A549 (cell line): ENCODE data around the gene CAMK1G.

Experiments used
- BHLHE40 ChIP-seq: IDR thresholded peaks from 2 replicates; pipeline ENCODE4 v1.6.1; 2012; ENCODE audit warnings: low read depth, low read length, inconsistent platforms
- KDM1A ChIP-seq: fragments of 200-600 bp; sonication (generic); IDR thresholded peaks from 2 replicates; pipeline ENCODE4 v1.6.1; 2016; ENCODE audit warnings: low read depth, mild to moderate bottlenecking
- POLR2A ChIP-seq: IDR thresholded peaks from 2 replicates; pipeline ENCODE4 v1.6.1; 2012; ENCODE audit warnings: mild to moderate bottlenecking, low read length
- POLR2AphosphoS2 ChIP-seq: conservative IDR thresholded peaks from 2 replicates; pipeline ENCODE4 v1.6.1; 2012; ENCODE audit warnings: low read length, improper control_type of control experiment, inconsistent platforms
- RAD21 ChIP-seq, 2 experiments: fragments of >200 bp in 1 of 2; sonication (Bioruptor Twin) in 1 of 2; formaldehyde crosslinking in 1 of 2; IDR thresholded peaks in 1 of 2; conservative IDR thresholded peaks in 1 of 2; 2 replicates in 1 of 2; 3 replicates in 1 of 2; pipeline ENCODE4 v1.6.1; 2012 to 2018; ENCODE audit warnings: inconsistent platforms in 1 of 2
- SMC3 ChIP-seq: fragments of >200 bp; sonication (Bioruptor Twin); formaldehyde crosslinking; IDR thresholded peaks from 3 replicates; pipeline ENCODE4 v1.6.1; 2018; ENCODE audit warnings: inconsistent platforms
- TF ChIP-seq, protein P1 (sequence below): fragments of >200 bp; sonication (Bioruptor Twin); formaldehyde crosslinking; IDR thresholded peaks from 3 replicates; pipeline ENCODE4 v1.5.1; 2016
- TF ChIP-seq, protein P2 (sequence below): fragments of 450-650 bp; IDR thresholded peaks from 2 replicates; pipeline ENCODE4 v1.6.1; 2014; ENCODE audit warnings: antibody characterized with exemption
- TF ChIP-seq, protein P3 (sequence below): fragments of 200-600 bp; sonication (generic); IDR thresholded peaks from 2 replicates; pipeline ENCODE4 v1.6.1; 2016; ENCODE audit warnings: antibody characterized with exemption, mild to moderate bottlenecking, moderate library complexity
- TF ChIP-seq, protein P4 (sequence below): fragments of >200 bp; sonication (Bioruptor Twin); formaldehyde crosslinking; IDR thresholded peaks from 3 replicates; pipeline ENCODE4 v1.6.1; 2016

DNA sequence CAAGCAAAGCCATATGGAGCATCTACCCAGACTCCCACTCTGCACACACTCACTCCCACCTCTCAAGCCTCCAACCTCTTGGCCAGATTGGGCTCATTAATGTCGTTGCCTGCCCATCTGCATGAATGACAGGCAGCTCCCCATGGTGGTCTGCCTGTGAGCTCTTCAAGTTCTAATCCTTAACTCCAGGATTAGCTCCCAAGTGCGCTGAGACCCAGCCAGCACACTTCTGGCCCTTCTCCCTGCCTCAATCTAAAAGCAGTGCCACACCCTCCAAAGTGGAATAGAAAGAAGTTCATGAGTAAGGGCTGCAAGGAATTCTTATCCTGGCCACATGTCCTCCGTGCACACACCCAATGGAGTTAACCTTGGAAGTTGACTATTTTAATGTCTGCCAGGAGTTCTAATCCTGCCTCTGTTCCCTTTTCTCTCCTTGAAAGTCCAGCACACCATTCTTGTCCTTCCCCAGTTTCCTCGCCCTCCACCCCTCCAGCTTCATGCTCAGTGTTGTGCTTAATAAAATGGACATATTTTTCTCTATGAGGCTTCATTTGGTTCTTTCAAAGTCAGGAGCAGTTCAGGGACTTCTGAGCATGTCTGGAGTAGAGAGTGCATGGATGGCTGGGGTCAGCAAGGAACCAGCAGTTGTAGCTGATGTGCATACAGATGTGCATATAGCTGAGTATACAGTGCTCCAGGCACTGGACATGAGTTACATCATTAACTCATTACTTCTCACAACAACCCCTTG, 30.1 kb downstream of the CAMK1G start:
- no peak for TF ChIP-seq POLR2A
- TF ChIP-seq, protein P1, sequence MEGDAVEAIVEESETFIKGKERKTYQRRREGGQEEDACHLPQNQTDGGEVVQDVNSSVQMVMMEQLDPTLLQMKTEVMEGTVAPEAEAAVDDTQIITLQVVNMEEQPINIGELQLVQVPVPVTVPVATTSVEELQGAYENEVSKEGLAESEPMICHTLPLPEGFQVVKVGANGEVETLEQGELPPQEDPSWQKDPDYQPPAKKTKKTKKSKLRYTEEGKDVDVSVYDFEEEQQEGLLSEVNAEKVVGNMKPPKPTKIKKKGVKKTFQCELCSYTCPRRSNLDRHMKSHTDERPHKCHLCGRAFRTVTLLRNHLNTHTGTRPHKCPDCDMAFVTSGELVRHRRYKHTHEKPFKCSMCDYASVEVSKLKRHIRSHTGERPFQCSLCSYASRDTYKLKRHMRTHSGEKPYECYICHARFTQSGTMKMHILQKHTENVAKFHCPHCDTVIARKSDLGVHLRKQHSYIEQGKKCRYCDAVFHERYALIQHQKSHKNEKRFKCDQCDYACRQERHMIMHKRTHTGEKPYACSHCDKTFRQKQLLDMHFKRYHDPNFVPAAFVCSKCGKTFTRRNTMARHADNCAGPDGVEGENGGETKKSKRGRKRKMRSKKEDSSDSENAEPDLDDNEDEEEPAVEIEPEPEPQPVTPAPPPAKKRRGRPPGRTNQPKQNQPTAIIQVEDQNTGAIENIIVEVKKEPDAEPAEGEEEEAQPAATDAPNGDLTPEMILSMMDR, result no peak
- TF ChIP-seq, protein P2, sequence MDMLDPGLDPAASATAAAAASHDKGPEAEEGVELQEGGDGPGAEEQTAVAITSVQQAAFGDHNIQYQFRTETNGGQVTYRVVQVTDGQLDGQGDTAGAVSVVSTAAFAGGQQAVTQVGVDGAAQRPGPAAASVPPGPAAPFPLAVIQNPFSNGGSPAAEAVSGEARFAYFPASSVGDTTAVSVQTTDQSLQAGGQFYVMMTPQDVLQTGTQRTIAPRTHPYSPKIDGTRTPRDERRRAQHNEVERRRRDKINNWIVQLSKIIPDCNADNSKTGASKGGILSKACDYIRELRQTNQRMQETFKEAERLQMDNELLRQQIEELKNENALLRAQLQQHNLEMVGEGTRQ, result no peak
- TF ChIP-seq, protein P3, sequence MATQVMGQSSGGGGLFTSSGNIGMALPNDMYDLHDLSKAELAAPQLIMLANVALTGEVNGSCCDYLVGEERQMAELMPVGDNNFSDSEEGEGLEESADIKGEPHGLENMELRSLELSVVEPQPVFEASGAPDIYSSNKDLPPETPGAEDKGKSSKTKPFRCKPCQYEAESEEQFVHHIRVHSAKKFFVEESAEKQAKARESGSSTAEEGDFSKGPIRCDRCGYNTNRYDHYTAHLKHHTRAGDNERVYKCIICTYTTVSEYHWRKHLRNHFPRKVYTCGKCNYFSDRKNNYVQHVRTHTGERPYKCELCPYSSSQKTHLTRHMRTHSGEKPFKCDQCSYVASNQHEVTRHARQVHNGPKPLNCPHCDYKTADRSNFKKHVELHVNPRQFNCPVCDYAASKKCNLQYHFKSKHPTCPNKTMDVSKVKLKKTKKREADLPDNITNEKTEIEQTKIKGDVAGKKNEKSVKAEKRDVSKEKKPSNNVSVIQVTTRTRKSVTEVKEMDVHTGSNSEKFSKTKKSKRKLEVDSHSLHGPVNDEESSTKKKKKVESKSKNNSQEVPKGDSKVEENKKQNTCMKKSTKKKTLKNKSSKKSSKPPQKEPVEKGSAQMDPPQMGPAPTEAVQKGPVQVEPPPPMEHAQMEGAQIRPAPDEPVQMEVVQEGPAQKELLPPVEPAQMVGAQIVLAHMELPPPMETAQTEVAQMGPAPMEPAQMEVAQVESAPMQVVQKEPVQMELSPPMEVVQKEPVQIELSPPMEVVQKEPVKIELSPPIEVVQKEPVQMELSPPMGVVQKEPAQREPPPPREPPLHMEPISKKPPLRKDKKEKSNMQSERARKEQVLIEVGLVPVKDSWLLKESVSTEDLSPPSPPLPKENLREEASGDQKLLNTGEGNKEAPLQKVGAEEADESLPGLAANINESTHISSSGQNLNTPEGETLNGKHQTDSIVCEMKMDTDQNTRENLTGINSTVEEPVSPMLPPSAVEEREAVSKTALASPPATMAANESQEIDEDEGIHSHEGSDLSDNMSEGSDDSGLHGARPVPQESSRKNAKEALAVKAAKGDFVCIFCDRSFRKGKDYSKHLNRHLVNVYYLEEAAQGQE, result no peak
- TF ChIP-seq, protein P4, sequence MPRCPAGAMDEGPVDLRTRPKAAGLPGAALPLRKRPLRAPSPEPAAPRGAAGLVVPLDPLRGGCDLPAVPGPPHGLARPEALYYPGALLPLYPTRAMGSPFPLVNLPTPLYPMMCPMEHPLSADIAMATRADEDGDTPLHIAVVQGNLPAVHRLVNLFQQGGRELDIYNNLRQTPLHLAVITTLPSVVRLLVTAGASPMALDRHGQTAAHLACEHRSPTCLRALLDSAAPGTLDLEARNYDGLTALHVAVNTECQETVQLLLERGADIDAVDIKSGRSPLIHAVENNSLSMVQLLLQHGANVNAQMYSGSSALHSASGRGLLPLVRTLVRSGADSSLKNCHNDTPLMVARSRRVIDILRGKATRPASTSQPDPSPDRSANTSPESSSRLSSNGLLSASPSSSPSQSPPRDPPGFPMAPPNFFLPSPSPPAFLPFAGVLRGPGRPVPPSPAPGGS, result no peak
- no peak for TF ChIP-seq SMC3
- TF ChIP-seq KDM1A, result no peak
- TF ChIP-seq POLR2AphosphoS2, result no peak
- TF ChIP-seq RAD21 (conservative IDR thresholded peaks at IDR 0.05 in 1 of 2, IDR thresholded peaks at IDR 0.05 in 1 of 2), result no peak
- no peak for TF ChIP-seq BHLHE40
